ENCODE measurements around the gene CHST2.

DNA sequence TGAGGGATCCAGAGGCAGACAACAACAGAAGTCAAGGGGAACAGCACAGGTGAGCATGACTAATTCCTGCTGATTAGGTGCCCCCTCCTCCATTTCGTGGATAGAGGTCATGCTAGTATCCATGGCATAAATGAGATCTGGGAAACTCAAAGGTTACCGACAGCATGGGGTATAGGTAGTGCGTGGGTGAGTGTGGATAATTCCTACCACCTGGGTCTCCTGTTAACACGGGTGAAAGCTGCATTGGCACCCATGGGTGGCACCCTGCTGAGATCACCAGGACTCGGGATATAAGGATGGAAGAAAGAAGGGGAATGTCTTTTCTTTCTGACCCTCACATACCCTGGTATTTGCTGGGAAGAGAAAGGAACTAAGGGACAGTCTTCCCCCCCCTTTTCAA, 14.4 kb upstream of the CHST2 start:
- TF ChIP-seq, protein P1, sequence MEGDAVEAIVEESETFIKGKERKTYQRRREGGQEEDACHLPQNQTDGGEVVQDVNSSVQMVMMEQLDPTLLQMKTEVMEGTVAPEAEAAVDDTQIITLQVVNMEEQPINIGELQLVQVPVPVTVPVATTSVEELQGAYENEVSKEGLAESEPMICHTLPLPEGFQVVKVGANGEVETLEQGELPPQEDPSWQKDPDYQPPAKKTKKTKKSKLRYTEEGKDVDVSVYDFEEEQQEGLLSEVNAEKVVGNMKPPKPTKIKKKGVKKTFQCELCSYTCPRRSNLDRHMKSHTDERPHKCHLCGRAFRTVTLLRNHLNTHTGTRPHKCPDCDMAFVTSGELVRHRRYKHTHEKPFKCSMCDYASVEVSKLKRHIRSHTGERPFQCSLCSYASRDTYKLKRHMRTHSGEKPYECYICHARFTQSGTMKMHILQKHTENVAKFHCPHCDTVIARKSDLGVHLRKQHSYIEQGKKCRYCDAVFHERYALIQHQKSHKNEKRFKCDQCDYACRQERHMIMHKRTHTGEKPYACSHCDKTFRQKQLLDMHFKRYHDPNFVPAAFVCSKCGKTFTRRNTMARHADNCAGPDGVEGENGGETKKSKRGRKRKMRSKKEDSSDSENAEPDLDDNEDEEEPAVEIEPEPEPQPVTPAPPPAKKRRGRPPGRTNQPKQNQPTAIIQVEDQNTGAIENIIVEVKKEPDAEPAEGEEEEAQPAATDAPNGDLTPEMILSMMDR (IDR thresholded peaks at IDR 0.05) = no peak
- TF ChIP-seq, protein P2, sequence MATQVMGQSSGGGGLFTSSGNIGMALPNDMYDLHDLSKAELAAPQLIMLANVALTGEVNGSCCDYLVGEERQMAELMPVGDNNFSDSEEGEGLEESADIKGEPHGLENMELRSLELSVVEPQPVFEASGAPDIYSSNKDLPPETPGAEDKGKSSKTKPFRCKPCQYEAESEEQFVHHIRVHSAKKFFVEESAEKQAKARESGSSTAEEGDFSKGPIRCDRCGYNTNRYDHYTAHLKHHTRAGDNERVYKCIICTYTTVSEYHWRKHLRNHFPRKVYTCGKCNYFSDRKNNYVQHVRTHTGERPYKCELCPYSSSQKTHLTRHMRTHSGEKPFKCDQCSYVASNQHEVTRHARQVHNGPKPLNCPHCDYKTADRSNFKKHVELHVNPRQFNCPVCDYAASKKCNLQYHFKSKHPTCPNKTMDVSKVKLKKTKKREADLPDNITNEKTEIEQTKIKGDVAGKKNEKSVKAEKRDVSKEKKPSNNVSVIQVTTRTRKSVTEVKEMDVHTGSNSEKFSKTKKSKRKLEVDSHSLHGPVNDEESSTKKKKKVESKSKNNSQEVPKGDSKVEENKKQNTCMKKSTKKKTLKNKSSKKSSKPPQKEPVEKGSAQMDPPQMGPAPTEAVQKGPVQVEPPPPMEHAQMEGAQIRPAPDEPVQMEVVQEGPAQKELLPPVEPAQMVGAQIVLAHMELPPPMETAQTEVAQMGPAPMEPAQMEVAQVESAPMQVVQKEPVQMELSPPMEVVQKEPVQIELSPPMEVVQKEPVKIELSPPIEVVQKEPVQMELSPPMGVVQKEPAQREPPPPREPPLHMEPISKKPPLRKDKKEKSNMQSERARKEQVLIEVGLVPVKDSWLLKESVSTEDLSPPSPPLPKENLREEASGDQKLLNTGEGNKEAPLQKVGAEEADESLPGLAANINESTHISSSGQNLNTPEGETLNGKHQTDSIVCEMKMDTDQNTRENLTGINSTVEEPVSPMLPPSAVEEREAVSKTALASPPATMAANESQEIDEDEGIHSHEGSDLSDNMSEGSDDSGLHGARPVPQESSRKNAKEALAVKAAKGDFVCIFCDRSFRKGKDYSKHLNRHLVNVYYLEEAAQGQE (IDR thresholded peaks at IDR 0.05; ENCODE audit: insufficient read depth in 1 of 2, low read depth in 2 of 2, low read length in 1 of 2) = no peak
- no peak for TF ChIP-seq TCF7L2 (IDR thresholded peaks at IDR 0.05; ENCODE audit: low read depth, low read length)
- no peak for TF ChIP-seq POLR2AphosphoS5 (IDR thresholded peaks at IDR 0.05; ENCODE audit: low read depth, low read length)
